Natural killer cell (primary cell): ENCODE results near the gene RCAN2. TPM values are rescaled to one million over a fixed set of nuclear protein-coding genes. Genes with fewer than 3 reads are reported as not detected.
A peak's percentile ranks its signal among the peaks of the same experiment; 100 is the strongest.

Source experiments
- ATAC-seq, 3 donors: fragments of 150-1000 bp in 2 of 3; fragments of 200-7000 bp in 1 of 3; cut with Tn5 transposase; 1 replicate in 1 of 3; 2 replicates in 2 of 3; pipeline ENCODE4 v1.10.0; 2021; ENCODE audit warnings: mild to moderate bottlenecking in 2 of 3, moderate library complexity in 2 of 3
- DNase-seq, 2 donors: peaks; one replicate each; pipeline versions ENCODE4 v3.0.0 to v3.0.0-alpha.2; 2013 to 2021; ENCODE audit warnings: mixed read lengths in 1 of 2
- H3K27ac ChIP-seq: one replicate; pipeline ENCODE4 v1.5.1; 2013; ENCODE audit warnings: mild to moderate bottlenecking, low read length
- H3K27me3 ChIP-seq: one replicate; pipeline ENCODE4 v1.6.1; 2013; ENCODE audit warnings: low read length; ENCODE audit not compliant: control insufficient read depth, insufficient read depth
- H3K36me3 ChIP-seq: one replicate; pipeline ENCODE4 v1.6.1; 2013; ENCODE audit warnings: low read length; ENCODE audit not compliant: control insufficient read depth, insufficient read depth
- H3K4me1 ChIP-seq: one replicate; pipeline ENCODE4 v1.6.1; 2013; ENCODE audit warnings: low read length; ENCODE audit not compliant: control insufficient read depth, insufficient read depth
- H3K4me3 ChIP-seq: one replicate; pipeline ENCODE4 v1.5.1; 2013; ENCODE audit warnings: low read length
- H3K9me3 ChIP-seq: one replicate; pipeline ENCODE4 v1.6.1; 2013; ENCODE audit warnings: low read length; ENCODE audit not compliant: control insufficient read depth, insufficient read depth
- H3K27ac Mint-ChIP-seq, 2 donors: one replicate each; pipeline ENCODE4 v1.8.0; 2022; ENCODE audit warnings: mild to moderate bottlenecking in 2 of 2, mixed read lengths in 2 of 2, moderate library complexity in 1 of 2
- H3K27me3 Mint-ChIP-seq, 2 donors: one replicate each; pipeline ENCODE4 v1.8.0; 2022; ENCODE audit warnings: low read depth in 2 of 2, mixed read lengths in 2 of 2
- H3K36me3 Mint-ChIP-seq: one replicate; pipeline ENCODE4 v1.8.0; 2022; ENCODE audit warnings: mixed read lengths
- H3K4me1 Mint-ChIP-seq, 2 donors: one replicate each; pipeline ENCODE4 v1.8.0; 2022; ENCODE audit warnings: mixed read lengths in 2 of 2
- H3K4me3 Mint-ChIP-seq: one replicate; pipeline ENCODE4 v1.8.0; 2022; ENCODE audit warnings: mild to moderate bottlenecking, moderate library complexity, mixed read lengths
- H3K9me3 Mint-ChIP-seq, 2 donors: one replicate each; pipeline ENCODE4 v1.8.0; 2022; ENCODE audit warnings: mixed read lengths in 2 of 2
- CTCF ChIP-seq: fragments of 200-600 bp; IDR thresholded peaks from one replicate; pipeline ENCODE4 v1.8.0; 2022; ENCODE audit warnings: antibody characterized with exemption
- WGBS: methylation state at CpG from one replicate; pipeline ENCODE4 v1.1.7; 2013; ENCODE audit warnings: missing lambda C conversion rate; ENCODE audit not compliant: insufficient coverage; 5-methylcytosine and 5-hydroxymethylcytosine counted together
- intact Hi-C: fragments of 100-400 bp; cut with micrococcal nuclease; formaldehyde crosslinking; loops from one replicate; pipeline ENCODE4 v1.14.2; 2022
- total RNA-seq, 4 donors: library from RNA; stranded (reverse); fragments of 120-200 nt in 1 of 4; gene quantifications; one replicate each; pipeline versions ENCODE4 v1.2.3 to v1.2.4, GENCODE V29; 2013 to 2022

The RCAN2 gene
- total RNA-seq, 3 donors from 2014 or later (not counting 1 experiment from before 2014, with no cell fraction given), result 0.43 TPM; not detected in 2

GRCh38 chr6:46490425-46491200, 636 bp downstream of the RCAN2 start:
- TF ChIP-seq CTCF, result no peak
- Histone ChIP-seq H3K9me3 (no peaks in the 10 kb centered on the region), H3K36me3 (no peaks in the 10 kb centered on the region), H3K4me1 (peaks cover 10% of the 10 kb centered on the region), H3K4me3 (no peak overlapping the region), H3K27ac (no peak overlapping the region), H3K27me3 (peaks cover 35% of the 10 kb centered on the region)
- peaks cover 45 to 77% of the 10 kb centered on the region in 2 donors for H3K27me3 Mint-ChIP-seq
- no peaks in the 10 kb centered on the region for H3K9me3 Mint-ChIP-seq
- WGBS, result 11% methylated on average over 42 of the region's 56 CpGs
- peak overlapping the region; percentile 76 for H3K4me3 Mint-ChIP-seq
- no peaks in the 10 kb centered on the region for H3K36me3 Mint-ChIP-seq
- no peak overlapping the region for H3K27ac Mint-ChIP-seq
- ATAC-seq (no peak), DNase-seq (peak in 1 of 2 donors; percentile 15)
- intact Hi-C loops, result loop anchor here (1.0 to 5.0 kb wide), 2 partner anchors 268 to 400 kb away; no protein-coding TSS in a partner anchor
- peaks cover 4 to 13% of the 10 kb centered on the region in 2 donors for H3K4me1 Mint-ChIP-seq

- H3K27me3 Mint-ChIP-seq, result peaks cover 48 to 87% of the 10 kb centered on the region in 2 donors
- H3K27ac ChIP-seq, result no peak overlapping the region
- peaks cover 6% of the 10 kb centered on the region for H3K4me1 ChIP-seq
- H3K4me1 Mint-ChIP-seq, result peaks cover 4 to 6% of the 10 kb centered on the region in 2 donors
- intact Hi-C loops, result no loop called here
- H3K36me3 ChIP-seq, result no peaks in the 10 kb centered on the region
- no peak overlapping the region for H3K27ac Mint-ChIP-seq
- H3K36me3 Mint-ChIP-seq, result no peaks in the 10 kb centered on the region
- peaks cover 33% of the 10 kb centered on the region for H3K27me3 ChIP-seq
- WGBS, result 82% methylated on average over 2 of the region's 3 CpGs
- TF ChIP-seq CTCF, result no peak
- DNase-seq (no peak), ATAC-seq (no peak)
- H3K4me3 ChIP-seq, result no peak overlapping the region
- no peaks in the 10 kb centered on the region for H3K9me3 Mint-ChIP-seq
- H3K9me3 ChIP-seq, result no peaks in the 10 kb centered on the region
- no peak overlapping the region for H3K4me3 Mint-ChIP-seq
These were observed 5.1 kb downstream of the RCAN2 start for GRCh38 chr6:46486181-46486580.

- H3K27ac Mint-ChIP-seq, result no peak overlapping the region
- H3K27me3 Mint-ChIP-seq, result peaks cover 34 to 90% of the 10 kb centered on the region in 2 donors
- no peaks in the 10 kb centered on the region for H3K9me3 ChIP-seq
- H3K4me1 ChIP-seq, result no peaks in the 10 kb centered on the region
- no peaks in the 10 kb centered on the region for H3K36me3 Mint-ChIP-seq
- no peak for DNase-seq
- no peak overlapping the region for H3K4me3 ChIP-seq
- 86% methylated on average over 6 of the region's 6 CpGs for WGBS
- no peak overlapping the region for H3K27ac ChIP-seq
- peaks cover 18% of the 10 kb centered on the region for H3K27me3 ChIP-seq
- ATAC-seq, result no peak
- no peaks in the 10 kb centered on the region for H3K4me1 Mint-ChIP-seq
- no peaks in the 10 kb centered on the region for H3K36me3 ChIP-seq
- TF ChIP-seq CTCF, result no peak
- no peaks in the 10 kb centered on the region for H3K9me3 Mint-ChIP-seq
- H3K4me3 Mint-ChIP-seq, result no peak overlapping the region
- intact Hi-C loops, result no loop called here
These were observed 7.0 kb downstream of the RCAN2 start for GRCh38 chr6:46484081-46484820.
